Ovary (tissue), 3 donors: ENCODE measurements around the gene SH2D4B.

Experiments used
- CTCF ChIP-seq, 3 donors: fragments of 450-650 bp in 2 of 3; fragments of 200-600 bp in 1 of 3; IDR thresholded peaks; one replicate each; pipeline versions ENCODE4 v1.5.1 to v1.8.0; 2016 to 2022; ENCODE audit warnings: antibody characterized with exemption in 3 of 3, mild to moderate bottlenecking in 1 of 3
- POLR2A ChIP-seq: fragments of 450-650 bp; IDR thresholded peaks from one replicate; pipeline ENCODE4 v1.6.1; 2017; ENCODE audit warnings: antibody characterized with exemption, mild to moderate bottlenecking, moderate library complexity
- donor health status: DM: no; HTN: no; CAD: no.

- TF ChIP-seq CTCF (IDR thresholded peaks at IDR 0.05) (no peak), POLR2A (no peak)
These were observed 22.2 kb upstream of the SH2D4B start for GRCh38 chr10:80515511-80515910.
